NCI-H2171 (cell line): ENCODE data around the gene TLR8.
"Not testable (repeated sequence)": the region's sequence is repeated elsewhere in the genome, so short reads cannot be mapped to it uniquely, and the experiment has no call there.

Experiments
- DNase-seq: peaks from one replicate; lab custom pipeline; 2025; lab: John Stamatoyannopoulos, UW

Gene TLR8

GRCh38 chrX:12946838-12947544, 40.6 kb downstream of the TLR8 start:
- DNase-seq, result peak; percentile 43

- DNase-seq, result no peak
Measured at GRCh38 chrX:12947545-12948235, 41.3 kb downstream of the TLR8 start.

GRCh38 chrX:12948495-12948894, 42.1 kb downstream of the TLR8 start:
- DNase-seq, result no peak

- no peak for DNase-seq
Measured at GRCh38 chrX:12949205-12949926, 42.9 kb downstream of the TLR8 start.

- no peak for DNase-seq
Measured at GRCh38 chrX:12949927-12950656, 43.7 kb downstream of the TLR8 start.

GRCh38 chrX:12950851-12951594, 44.6 kb downstream of the TLR8 start:
- no peak for DNase-seq

GRCh38 chrX:12951595-12951975, 45.2 kb downstream of the TLR8 start:
- DNase-seq, result no peak

GRCh38 chrX:12953420-12953819, 47.0 kb downstream of the TLR8 start:
- DNase-seq, result no peak

GRCh38 chrX:12954376-12954775, 48.0 kb downstream of the TLR8 start:
- no peak for DNase-seq

- DNase-seq, result no peak
Measured at GRCh38 chrX:12954981-12955380, 48.6 kb downstream of the TLR8 start.

- DNase-seq, result no peak
Measured at GRCh38 chrX:12955882-12956703, 49.7 kb downstream of the TLR8 start.

- no peak for DNase-seq
Measured at GRCh38 chrX:12956704-12957534, 50.5 kb downstream of the TLR8 start.

- no peak for DNase-seq
Measured at GRCh38 chrX:12958059-12958458, 51.6 kb downstream of the TLR8 start.

GRCh38 chrX:12958461-12958860, 52.0 kb downstream of the TLR8 start:
- no peak for DNase-seq

- no peak for DNase-seq
Measured at GRCh38 chrX:12961196-12961718, 54.8 kb downstream of the TLR8 start.

GRCh38 chrX:12962041-12962504, 55.7 kb downstream of the TLR8 start:
- no peak for DNase-seq

- DNase-seq, result not testable (repeated sequence)
Measured at GRCh38 chrX:12963210-12963850, 56.9 kb downstream of the TLR8 start.

GRCh38 chrX:12965131-12965940, 58.9 kb downstream of the TLR8 start:
- DNase-seq, result no peak
